ENCODE results near the gene BTBD1.

The BTBD1 gene

DNA sequence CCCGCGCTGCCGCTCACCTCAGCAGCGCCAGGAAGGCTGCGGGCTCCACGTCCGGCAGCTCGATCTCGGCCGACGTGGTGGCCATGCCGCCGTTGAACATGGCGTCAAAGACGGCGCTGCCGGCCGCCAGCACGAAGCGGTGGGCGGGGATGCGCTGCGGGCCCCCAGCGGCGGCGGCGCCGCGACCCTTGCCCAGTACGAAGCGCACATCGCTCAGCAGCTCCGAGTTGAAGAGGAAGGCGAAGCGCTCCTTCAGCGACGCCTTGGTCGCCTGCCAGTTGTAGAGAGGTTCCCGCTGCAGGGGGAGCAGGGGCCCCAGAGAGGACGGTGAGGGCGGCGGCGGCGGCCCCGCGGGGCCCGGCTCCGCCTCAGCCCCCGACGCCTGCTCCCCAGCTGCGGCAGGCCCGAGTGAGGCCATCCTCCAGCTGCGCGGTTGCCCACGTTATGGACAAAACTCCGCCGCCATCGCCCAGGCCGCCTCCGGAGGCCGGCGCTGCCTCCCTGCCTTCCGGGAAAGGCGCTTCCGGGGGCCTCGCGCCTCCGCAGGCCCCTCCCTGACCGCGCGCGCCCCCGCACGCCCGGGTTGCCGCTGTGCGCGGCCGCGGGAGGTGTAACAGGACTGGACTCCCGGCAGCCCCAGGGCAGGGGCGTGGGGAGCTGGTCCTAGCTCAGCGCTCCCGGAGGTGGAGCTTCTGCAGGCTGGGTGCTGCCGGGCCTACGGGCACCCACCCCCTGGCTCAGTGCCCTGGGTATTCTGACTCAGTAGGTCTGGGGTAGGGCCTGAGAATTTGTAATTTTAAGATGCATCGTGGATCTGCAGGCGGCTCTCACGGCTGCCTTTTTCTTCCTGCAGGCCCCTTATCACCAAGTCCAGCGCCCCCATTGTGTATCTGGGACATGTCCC is at the start of gene BTBD1:
Gene BTBD1 (minus strand): TSS at position 519 of the 904 bp plus-strand sequence. CDS start 101 bp downstream, at position 418.
- peak; percentile 78 to 80 for DNase-seq

DNA sequence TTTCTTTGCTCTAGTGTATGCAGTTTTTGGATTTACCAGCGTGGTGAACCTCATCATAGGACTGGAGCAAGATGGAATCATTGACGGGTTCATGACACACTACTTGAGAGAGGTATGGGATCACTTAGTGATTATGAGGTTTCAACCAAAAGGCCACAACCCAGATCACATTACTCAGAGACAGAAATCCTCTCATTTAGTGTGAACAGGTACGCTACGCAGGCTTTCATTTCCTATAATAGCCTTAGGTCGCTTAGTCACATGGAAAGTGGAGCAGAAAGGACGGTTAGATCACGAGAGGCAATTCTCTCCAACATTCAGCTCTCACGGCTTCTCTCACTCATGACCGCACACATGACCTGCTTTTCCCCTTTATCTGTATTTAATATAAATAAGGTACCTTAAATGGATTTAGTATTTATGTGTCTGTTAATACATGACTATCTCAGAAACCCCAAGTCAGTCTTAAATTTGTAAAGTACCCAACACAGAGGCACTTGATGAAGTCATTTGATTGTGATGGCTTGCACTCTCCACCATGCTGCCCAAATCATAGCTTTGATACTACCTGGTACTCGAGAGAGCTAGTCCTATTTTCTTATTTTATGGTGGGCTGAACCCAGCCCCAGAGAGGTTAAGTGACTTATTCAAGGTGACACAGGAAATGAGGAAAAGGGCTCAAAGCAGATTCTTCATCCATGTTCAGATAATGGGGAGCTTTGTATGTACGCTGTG is 48.9 kb upstream of the BTBD1 start:
- DNase-seq: no peak

DNA sequence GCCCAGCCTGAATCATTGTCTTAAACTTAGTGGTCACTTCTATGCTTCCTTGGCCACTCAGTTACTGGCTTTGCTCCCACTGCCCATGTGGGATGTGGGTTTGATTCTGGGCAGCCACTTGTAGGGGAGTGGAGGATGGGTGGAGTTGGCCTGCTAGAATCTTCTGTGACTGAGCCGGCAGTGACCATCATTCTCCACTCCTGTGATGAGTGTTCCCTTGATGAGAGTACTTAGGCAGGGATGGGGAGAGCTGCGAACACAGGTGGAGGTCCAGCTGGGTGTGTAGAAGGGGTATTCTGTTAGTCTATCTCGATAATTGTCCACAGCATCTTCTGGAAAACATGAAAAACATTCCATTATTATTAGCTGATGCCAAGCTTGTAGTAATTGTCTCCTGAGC is 48.4 kb upstream of the BTBD1 start:
- DNase-seq: no peak

DNA sequence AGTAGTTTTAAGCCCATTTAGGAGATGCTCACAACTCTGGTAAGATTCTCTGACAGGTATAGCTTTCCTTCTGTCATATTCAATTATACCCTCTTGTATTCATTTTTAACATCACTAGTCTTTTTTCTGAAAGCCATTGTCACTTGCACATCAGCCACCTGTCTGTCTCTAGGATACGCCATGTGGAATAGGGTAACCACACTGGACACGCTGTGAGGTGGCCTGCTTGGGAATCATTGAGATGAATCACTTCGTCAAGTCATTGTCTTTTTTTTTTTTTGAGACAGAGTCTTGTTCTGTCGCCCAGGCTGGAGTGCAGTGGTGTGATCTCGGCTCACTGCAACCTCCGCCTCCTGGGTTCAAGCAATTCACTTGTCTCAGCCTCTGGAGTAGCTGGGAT is 47.8 kb upstream of the BTBD1 start:
- DNase-seq: no peak

DNA sequence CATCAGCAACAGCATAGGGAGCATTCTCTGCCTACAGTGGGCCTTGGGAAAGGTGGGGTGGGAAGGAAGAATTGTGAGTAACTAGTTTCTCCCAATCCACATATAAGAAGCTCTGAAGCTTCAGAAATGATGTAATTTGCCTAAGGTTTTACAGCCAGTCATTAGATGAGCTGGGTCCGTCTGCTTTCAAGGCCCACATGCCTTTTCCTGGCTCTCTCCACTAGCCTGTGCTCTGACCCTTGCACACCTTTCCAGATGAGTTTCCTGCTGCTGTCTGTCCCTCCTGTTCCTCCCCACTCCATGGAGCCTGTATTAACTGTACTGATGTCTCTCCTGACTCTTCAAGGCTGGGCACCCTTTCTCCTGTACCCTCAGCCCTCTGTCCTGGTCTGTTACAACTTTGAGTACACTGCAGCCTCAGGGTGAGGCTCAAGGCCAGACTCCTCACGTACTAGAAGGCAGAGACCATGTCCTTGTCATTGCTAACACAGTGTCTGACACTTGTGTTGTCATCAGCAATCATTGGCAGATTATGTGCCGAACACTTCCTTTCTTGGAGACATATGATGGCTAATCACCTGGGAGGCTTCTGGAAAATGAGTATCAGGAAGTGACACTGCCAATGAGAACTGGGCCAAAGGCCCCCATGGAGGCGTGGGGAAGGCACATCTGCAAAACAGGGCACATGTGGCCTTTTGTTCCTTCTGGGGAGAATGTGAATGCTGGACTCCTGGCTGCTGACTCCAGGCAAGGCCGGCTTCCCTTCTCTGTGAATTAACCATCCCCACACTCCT is 47.0 kb upstream of the BTBD1 start:
- no peak for DNase-seq

DNA sequence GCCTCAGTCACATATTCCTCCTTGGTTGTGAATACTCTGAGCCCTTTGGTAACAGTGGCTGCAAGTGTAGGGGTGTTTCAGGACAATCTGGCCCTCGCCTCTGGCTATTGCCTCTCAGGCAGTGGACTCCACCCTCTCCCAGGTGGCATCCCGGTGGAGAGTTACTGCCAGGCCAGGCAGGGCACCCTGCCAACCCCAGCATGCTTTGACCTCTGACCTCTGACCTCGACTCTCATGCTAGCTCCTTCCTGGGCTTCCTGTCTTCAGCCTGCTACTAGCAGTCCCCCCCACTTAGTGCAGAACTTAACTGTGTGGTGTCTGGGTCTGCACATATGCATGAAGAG is 45.9 kb upstream of the BTBD1 start:
- DNase-seq: no peak

DNA sequence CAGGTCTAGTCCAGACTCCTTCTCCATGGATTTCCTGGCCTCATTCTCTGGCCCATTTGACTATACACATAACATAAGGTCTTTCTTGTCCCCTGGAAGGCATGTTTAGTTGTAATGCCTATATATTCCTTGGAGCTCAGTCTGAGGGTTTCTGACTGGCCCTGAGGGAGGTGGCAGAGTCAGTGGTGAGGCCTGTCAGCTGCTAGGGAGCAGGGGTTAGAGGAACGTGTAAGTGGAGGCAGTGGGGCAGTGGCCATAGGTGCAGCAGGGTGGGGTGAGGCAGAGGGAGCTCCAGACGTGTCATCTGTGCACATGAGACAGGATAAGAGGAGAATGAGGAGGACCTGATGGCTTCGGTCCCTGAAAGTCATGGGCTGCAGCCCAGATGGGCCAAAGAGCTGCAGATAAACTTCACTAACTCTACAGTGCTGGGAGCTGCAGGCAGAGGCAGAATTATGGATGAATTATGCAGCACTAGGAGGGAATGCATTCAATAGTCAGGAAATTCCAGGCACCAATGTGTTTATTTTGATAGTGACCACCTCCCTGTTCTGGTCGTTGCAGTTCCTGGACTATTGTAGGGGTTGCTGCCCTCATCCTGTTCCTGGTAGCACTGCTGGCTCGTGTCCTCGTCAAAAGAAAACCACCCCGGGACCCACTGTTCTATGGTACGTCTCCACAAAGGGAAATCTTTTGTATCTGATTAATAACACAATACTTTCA is 45.3 kb upstream of the BTBD1 start:
- DNase-seq: no peak

DNA sequence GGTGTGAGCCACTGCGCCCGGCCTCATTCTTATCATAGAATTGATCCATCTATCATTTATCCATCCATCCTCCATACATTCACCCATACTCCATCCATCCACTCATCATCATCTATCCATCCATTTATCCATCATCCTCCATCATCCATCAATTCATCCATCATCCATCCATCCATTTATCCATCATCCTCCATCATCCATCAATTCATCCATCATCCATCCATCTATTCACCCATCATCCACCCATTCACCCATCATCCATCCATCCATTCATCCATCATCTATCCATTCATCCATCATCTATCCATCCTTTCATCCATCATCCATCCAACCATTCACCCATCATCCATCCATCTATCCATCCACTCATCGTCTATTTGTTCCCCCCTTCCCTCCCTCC is 44.1 kb upstream of the BTBD1 start:
- DNase-seq: no peak

DNA sequence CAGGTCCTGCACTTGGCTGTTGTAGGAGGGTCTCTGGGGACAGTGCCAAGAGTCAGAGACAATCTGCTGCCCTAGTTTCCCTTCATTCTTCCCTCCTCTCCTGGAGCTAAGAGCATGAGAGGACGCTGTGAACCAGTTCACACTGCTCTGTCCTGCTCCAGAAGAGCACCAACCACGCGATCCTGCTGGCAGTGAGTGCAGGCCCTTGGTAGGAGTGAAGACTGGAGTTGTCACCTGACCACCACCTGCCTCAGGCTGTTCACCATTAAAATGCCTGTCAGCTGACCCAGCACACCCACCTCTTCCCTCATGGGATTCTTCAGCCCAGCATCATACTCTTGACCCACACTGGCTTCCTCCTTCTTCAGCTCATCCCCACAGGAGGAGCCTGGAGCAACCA is 43.3 kb upstream of the BTBD1 start:
- DNase-seq: no peak

DNA sequence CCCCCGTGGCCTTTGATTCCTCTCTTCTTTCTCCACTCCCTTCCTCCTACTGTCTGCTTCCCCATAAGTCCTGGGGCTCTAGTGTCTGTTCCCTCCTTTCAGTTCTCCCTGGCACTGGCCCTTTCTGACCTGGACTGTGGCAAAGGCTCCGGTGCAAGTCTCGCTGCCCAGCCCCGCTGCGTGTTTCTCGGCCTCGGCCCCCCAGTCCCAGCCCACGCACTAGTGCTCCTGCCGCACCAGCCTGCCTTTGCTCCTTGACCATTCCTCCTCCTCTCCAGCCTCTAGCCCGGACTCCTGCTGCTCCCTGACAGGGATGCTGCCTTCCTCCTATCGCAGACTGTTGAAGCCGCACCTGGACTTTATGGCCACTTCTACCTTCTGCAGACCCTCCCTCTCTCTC is 42.5 kb upstream of the BTBD1 start:
- no peak for DNase-seq

DNA sequence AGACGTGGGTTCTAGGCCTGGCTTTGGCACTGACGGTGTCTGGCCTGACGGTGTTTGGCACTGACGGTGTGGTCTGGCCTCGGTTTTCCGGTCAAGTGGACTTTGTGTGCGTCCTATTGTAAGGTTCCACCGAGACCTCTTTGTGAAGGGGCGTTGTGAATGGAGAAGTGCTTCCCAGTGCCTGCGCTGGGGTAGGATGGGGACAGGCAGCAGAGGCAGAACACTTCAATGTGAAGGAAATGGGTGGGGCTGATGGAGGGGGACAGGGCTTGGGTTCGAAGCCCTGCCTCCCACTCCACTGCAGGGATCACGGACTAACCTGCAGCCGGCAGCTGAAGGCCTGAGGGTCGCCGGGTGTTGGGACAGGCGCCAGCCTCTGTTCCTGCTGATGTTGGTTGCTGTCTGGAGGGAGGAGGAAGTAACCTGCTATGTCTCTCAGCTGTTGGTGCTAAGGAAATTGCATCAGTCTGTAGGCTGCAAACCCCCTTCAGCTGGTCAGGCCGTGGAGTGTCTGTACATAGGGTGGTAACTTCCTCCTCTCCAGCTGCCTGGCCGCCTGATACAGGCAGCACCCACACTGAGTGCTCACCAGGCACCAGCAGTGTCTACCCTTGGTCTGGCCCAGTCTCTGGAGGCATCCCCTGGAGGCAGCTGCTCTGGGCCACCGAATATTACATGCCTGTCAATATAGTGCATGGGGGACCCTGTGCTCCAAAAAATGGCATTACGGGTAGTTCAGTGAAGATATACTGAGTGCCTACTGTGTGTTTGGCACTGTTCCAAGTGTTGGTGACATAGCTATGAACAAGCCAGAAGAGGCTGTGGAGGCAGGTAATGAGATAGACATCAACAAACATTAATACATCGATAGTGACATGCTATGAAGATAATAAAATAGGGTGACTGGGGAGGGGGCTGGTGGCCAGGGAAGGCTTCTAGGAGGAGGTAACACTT is 41.5 kb upstream of the BTBD1 start:
- DNase-seq: peak; percentile 28 to 76

DNA sequence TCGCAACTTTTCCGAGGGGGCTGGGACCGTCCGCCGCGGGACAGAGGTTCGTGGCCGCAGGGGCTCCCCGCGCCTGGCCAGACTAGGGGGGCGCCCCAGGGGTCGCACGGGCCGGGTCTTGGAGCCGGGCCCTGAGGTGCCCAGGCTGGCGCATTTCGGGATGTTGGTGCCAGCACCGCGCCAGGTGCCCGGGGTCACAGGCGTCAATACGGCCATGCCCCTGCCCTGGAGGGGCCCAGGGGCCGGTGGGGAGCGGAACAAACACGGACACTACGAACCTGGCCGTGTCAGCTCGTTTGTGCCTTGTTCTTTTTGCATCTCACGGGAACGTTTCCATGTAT is 40.8 kb upstream of the BTBD1 start:
- no peak for DNase-seq

DNA sequence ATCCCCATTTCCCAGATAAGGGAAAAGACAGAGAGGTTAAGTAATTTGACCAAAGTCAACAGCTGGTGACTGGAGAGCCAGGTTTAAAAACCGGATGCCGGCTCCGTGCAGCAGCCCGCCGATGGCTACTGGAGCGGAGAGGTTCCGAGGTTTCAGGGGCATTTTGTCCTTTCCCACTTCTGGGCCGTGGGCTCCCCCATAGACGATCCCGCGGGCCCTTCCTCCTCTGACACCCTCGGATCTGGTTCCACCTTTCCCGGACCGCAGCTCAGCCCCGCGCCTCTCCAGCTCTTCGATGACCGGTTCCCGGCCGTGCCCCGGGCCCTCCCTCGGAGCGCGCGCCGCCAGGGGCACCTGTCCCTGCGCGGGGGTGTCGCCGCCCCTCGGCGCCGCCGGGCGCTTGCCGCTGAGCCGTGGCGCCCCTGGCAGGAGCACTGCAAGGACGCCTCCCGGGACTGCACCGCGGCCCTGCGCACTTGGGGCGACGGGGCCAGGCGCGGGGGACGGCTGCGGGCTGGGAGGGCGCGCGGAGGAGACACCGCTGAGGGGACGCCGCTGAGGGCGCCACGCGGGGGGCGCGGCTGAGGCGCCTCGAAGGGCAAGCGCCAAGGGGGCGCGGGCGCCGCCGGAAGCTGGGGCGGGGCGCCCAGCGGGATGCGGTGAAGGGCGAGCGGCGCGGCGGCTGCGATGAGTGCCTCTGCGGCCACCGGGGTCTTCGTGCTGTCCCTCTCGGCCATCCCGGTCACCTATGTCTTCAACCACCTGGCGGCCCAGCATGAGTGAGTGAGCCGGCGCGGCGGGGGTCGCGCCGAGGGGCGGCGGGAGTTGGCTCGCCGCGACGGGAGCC is 40.2 kb upstream of the BTBD1 start, which contains the start of gene TM6SF1:
Gene TM6SF1 (plus strand): TSS at position 652 of the 847 bp plus-strand sequence. CDS start 36 bp downstream, at position 688.
- DNase-seq: no peak

DNA sequence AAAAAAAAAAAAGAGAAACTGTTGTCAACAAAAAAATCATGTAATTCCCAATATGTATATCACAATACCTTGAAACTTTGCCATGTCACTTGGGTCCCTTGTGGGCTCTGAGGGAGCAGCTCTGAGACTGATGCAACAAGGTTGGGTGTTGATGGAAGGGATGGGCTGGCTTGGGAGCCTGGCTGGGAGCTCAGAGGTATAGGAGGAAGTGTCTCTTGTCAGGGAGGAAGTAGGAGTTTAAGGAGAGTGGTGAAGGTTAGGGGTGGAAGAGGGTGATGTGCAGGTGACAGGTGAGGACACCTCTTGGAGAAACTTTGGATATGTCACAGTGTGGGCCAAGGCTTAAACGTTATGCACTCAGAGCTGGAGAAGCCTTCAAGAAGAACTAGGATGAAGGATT is 38.4 kb upstream of the BTBD1 start:
- no peak for DNase-seq

DNA sequence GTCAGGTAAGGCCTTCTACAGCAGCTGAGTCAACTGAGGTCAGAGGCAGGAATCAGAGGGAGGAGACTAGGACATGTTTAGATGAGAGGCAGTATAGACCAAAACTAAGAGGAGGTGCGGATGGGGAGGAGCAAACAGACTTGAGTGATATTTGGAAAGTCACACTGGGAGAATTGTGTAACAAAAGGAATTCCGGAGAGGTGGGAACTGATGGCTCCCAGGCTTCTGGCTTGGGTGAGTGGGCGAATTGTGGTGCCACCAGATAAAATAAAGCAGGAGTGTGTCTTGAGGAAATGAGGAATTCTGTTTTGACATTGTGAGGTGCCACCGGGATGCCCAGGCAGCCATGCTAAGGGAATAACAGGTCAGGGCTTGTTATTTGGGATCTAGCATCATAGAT is 37.1 kb upstream of the BTBD1 start:
- DNase-seq: no peak

DNA sequence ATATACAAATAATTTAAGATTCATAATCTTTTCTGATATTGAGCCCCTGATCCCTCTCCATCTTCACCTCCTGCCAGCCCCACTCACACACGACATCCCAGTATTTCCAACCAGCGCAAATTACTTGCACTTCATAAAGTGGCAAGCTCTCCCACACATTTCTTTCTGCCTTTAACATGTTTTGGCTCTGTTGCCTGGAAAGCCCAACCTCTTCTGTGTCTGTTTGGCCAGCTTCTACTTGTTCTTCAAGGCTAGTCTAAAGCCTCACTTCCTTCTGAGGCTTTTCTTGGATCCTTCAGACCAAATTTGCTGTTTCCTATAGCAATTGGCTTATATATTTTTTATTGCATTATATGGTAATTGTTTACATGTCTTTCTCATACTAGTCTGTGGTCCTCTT is 35.3 kb upstream of the BTBD1 start:
- DNase-seq: no peak

DNA sequence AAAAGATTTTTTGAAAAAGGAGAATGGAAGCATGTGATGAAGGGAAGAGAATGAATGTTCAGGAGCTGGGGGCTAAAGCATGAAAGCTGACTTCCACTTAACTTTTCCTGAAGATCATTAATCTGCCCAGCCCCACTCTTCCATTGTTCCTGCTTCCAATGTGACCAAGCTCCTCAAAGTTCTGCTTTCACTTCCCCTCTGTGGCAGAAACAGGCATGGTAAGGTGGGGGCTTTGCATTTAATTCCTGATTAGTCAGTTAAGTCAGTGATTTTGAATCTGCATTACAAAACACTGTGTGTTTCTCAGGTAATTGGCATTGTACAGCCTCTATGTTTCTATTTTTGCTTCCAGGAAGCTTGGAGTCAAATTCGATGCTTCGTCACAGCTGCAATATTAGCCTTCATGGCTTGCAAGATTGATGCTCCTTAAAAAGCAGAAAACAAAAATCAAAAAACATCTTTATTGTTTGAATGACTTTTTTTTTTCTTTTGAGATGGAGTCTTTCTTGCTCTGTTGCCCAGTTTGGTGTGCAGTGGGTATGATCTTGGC is 33.1 kb upstream of the BTBD1 start:
- no peak for DNase-seq

DNA sequence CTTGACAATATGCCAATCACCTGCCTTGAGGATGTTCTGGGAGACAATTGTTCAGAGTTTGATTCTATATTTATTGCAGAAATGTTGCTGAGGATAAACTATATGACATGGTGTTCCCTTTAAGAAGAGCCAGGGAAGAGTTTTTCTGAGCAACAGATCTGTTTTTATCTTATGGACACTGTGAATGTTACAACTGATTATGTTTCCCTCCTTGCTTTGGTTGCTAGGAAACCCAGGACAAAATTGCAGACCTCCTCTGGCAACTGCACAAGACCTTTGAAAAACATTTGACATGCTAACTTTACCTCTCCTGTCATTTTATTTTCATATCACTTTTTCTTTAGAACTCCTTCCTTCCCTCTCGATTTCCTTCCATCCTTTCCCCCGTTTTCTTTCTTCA is 32.2 kb upstream of the BTBD1 start:
- no peak for DNase-seq

DNA sequence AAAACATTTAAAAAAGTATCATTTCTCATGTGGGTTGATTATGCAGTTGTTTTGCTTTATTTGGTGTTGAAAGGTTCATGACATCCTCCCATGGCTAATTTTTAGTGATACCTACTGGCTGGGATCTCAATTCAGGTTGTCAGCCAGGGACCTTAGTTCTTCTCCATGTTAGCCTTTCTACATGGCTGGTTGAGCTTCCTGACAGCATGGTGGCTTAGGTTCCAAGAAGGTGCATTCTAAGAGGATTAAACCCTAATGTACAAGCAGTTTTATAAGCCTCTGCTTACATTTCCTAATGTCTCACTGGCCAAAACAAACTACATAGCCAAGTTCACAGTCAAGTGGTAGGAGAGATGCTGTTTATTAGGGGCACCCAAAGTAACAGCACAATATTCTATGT is 31.0 kb upstream of the BTBD1 start:
- no peak for DNase-seq

DNA sequence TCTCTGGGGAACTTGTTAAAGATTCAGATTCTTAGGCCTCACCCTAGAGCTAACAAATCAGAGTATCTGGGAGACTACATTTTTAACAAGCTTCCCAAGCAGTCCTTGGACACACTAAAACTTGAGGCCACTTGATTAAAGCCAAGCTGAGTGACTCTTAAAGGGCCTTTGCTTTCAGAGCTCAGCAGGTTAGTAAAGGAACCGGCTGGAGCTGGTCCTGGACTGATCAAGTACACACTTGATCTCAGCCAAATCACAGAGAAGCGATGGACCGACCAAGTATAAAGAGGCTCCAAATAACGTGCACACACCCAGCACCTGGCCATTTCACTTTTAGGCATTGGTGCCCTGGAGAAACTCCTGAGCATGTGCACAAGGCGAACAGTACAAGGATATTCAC is 27.5 kb upstream of the BTBD1 start:
- no peak for DNase-seq
